ENCODE results near the gene CALY.
A peak's percentile ranks its signal among the peaks of the same experiment; 100 is the strongest.

Gene CALY

DNA sequence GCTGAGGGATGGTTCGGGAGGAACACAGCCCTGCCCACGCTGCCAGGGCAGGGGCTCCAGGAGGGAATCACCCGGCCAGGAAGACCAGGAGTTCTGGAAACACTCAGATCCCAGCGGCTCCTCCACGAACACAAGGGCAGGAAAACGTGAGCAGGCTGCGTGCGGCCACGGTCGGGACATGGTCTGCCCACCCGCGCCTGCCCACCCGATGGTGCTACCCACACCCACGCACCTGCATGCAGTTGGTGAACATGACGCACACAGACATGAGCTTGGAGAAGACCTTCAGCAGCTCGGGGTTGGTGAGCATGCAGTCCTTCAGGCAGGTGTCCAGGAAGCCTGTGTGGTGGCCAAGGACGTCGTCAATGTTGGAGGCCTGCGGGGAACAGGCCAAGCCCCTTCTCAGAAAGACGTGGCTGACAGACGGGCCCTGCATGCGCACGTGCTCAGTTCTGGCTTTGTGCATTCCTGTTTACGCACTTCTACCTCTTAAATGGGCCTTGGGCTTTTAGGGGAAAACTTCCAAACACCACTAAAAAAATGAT, 53.8 kb downstream of the CALY start:
- DNase-seq = no peak

- DNase-seq = no peak
Measured at GRCh38 chr10:133281628-133282372, 54.9 kb downstream of the CALY start.

- no peak for DNase-seq
Measured at GRCh38 chr10:133281084-133281483, 55.6 kb downstream of the CALY start.

DNA sequence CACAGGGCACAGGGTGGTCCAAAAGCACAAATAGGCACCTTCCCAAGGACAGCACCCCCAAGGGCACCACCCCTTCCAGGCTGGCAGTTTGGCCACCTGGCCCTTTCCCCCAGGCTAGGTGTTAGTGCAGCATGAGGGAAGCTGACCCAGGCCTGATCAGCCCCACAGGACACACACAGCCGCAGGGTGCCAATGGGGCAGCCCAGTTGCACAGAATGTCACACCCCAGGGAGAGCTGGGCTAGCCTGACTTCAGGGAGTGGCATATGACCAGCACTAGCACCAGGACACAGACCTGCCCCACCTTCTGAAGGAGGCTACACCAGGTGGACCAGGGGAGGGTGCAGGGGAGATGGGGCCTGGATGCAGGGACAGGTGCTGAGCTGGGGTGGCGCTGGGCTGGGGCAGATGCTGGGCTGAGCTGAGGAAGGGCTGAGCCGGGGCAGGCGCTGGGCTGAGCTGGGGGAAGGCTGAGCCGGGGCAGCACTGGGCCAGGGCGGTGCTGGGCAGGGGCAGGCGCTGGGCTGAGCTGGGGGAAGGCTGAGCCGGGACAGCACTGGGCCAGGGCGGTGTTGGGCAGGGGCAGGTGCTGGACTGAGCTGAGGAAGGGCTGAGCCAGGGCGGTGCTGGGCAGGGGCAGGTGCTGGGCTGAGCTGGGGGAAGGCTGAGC, 56.2 kb downstream of the CALY start:
- DNase-seq = no peak

GRCh38 chr10:133279326-133280226, 57.1 kb downstream of the CALY start:
- no peak for DNase-seq

GRCh38 chr10:133278577-133279265, 58.0 kb downstream of the CALY start:
- peak; percentile 21 for DNase-seq

GRCh38 chr10:133277993-133278576, 58.6 kb downstream of the CALY start:
- no peak for DNase-seq

- no peak for DNase-seq
Measured at GRCh38 chr10:133277277-133277992, 59.3 kb downstream of the CALY start.

GRCh38 chr10:133276435-133277201, 60.1 kb downstream of the CALY start, which contains the start of gene ADAM8:
ADAM8 (minus strand) TSS chr10:133276868; CDS start chr10:133276817, 51 bp downstream.
- DNase-seq = peak; percentile 6

DNA sequence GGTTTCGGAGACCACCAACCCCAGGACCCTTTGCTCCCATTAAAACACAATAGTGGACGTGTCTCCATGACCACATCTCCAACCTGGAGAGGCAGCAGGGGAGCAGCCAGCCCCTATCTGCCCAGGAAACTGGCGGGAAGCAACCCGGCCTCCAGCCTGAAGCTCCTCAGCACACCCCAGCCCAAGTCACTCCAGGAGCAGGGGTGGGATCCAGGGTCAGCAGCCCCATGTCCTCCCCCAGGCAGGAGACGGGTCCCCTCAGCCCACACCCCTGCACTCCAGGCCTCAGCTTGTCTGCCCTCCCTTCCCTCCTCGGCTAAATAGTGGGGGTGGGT, 60.6 kb downstream of the CALY start:
- no peak for DNase-seq

- DNase-seq = peak; percentile 34
Measured at GRCh38 chr10:133275684-133276092, 61.0 kb downstream of the CALY start.

- peak; percentile 70 for DNase-seq
Measured at GRCh38 chr10:133274751-133275683, 61.7 kb downstream of the CALY start.
